Osteocyte (in vitro differentiated cells): Measurements from ENCODE around the gene ASCL4. TPM values are rescaled to one million over a fixed set of nuclear protein-coding genes. Genes with fewer than 3 reads are reported as not detected.

ENCODE experiments used
- DNase-seq: peaks from one replicate; pipeline ENCODE4 v3.0.0; 2021; ENCODE audit warnings: mixed read lengths; ENCODE audit not compliant: unreplicated experiment; ENCODE audit errors: extremely low spot score
- H3K27ac Mint-ChIP-seq: one replicate; pipeline ENCODE4 v1.8.0; 2021; ENCODE audit warnings: mild to moderate bottlenecking, mixed read lengths; ENCODE audit not compliant: unreplicated experiment
- H3K27me3 Mint-ChIP-seq: one replicate; pipeline ENCODE4 v1.8.0; 2021; ENCODE audit warnings: mixed read lengths; ENCODE audit not compliant: unreplicated experiment
- H3K36me3 Mint-ChIP-seq: one replicate; pipeline ENCODE4 v1.8.0; 2021; ENCODE audit warnings: mixed read lengths; ENCODE audit not compliant: unreplicated experiment
- H3K4me1 Mint-ChIP-seq: one replicate; pipeline ENCODE4 v1.8.0; 2021; ENCODE audit warnings: mixed read lengths; ENCODE audit not compliant: unreplicated experiment
- H3K4me3 Mint-ChIP-seq: one replicate; pipeline ENCODE4 v1.8.0; 2021; ENCODE audit warnings: mild to moderate bottlenecking, moderate library complexity, mixed read lengths; ENCODE audit not compliant: unreplicated experiment
- H3K9me3 Mint-ChIP-seq: one replicate; pipeline ENCODE4 v1.8.0; 2021; ENCODE audit warnings: mixed read lengths; ENCODE audit not compliant: unreplicated experiment
- CTCF ChIP-seq: fragments of 200-600 bp; sonication (generic); IDR thresholded peaks from 2 replicates; pipeline ENCODE4 v1.5.0; 2021; ENCODE audit warnings: antibody characterized with exemption, mild to moderate bottlenecking, moderate library complexity
- total RNA-seq: library from RNA; stranded (reverse); gene quantifications from 2 replicates; pipeline ENCODE4 v1.2.1, GENCODE V29; 2021

Gene ASCL4
- total RNA-seq, 1 donor from 2014 or later, result not detected

GRCh38 chr12:107759410-107759809 is 15.1 kb upstream of the ASCL4 start:
- Mint-ChIP-seq H3K27ac (peak overlapping the region; percentile 80), H3K27me3 (peaks cover 9% of the 10 kb centered on the region), H3K9me3 (no peaks in the 10 kb centered on the region), H3K4me1 (peaks cover 25% of the 10 kb centered on the region), H3K36me3 (peaks cover 10% of the 10 kb centered on the region), H3K4me3 (peak overlapping the region; percentile 85)
- DNase-seq, result no peak
- TF ChIP-seq CTCF, result no peak

GRCh38 chr12:107760207-107760808 is 14.2 kb upstream of the ASCL4 start:
- H3K27ac Mint-ChIP-seq, result peak overlapping the region; percentile 80
- H3K9me3 Mint-ChIP-seq, result no peaks in the 10 kb centered on the region
- H3K4me1 Mint-ChIP-seq, result peaks cover 25% of the 10 kb centered on the region
- H3K4me3 Mint-ChIP-seq, result peak overlapping the region; percentile 85
- no peak for TF ChIP-seq CTCF
- DNase-seq, result peak; percentile 85
- peaks cover 10% of the 10 kb centered on the region for H3K36me3 Mint-ChIP-seq
- peaks cover 11% of the 10 kb centered on the region for H3K27me3 Mint-ChIP-seq

- Mint-ChIP-seq H3K4me1 (peaks cover 25% of the 10 kb centered on the region), H3K9me3 (no peaks in the 10 kb centered on the region), H3K36me3 (peaks cover 8% of the 10 kb centered on the region), H3K4me3 (peak within 1 kb of the TSS; percentile 85), H3K27ac (peak within 1 kb of the TSS; percentile 87), H3K27me3 (peaks cover 14% of the 10 kb centered on the region)
- DNase-seq, result peak; percentile 99
- TF ChIP-seq CTCF, result peak; percentile 46
Measured at GRCh38 chr12:107760809-107761501, 13.5 kb upstream of the ASCL4 start, which contains the start of gene PRDM4. Gene PRDM4, minus strand, starts transcription at chr12:107761137. Its CDS starts 622 bp downstream, at chr12:107760515.

GRCh38 chr12:107761502-107761904 is 13.0 kb upstream of the ASCL4 start:
- Mint-ChIP-seq H3K9me3 (no peaks in the 10 kb centered on the region), H3K27me3 (peaks cover 20% of the 10 kb centered on the region), H3K36me3 (peaks cover 7% of the 10 kb centered on the region), H3K4me3 (peak overlapping the region; percentile 80), H3K27ac (peak overlapping the region; percentile 87), H3K4me1 (peaks cover 25% of the 10 kb centered on the region)
- TF ChIP-seq CTCF, result no peak
- DNase-seq, result no peak

GRCh38 chr12:107762874-107763273 is 11.6 kb upstream of the ASCL4 start:
- no peak for DNase-seq
- peaks cover 21% of the 10 kb centered on the region for H3K27me3 Mint-ChIP-seq
- H3K4me3 Mint-ChIP-seq, result no peak overlapping the region
- no peaks in the 10 kb centered on the region for H3K36me3 Mint-ChIP-seq
- no peak overlapping the region for H3K27ac Mint-ChIP-seq
- TF ChIP-seq CTCF, result no peak
- peaks cover 25% of the 10 kb centered on the region for H3K4me1 Mint-ChIP-seq
- no peaks in the 10 kb centered on the region for H3K9me3 Mint-ChIP-seq
